Esophagus muscularis mucosa (tissue), 4 donors: Measurements from ENCODE around the gene TMEM40.
"Not testable (repeated sequence)": the region's sequence is repeated elsewhere in the genome, so short reads cannot be mapped to it uniquely, and the experiment has no call there.

Source experiments
- CTCF ChIP-seq, 3 experiments: fragments of 200-600 bp in 2 of 3; fragments of 450-650 bp in 1 of 3; sonication (generic) in 2 of 3; IDR thresholded peaks; one replicate each; pipeline ENCODE4 v1.5.1; 2017 to 2019; ENCODE audit warnings: antibody characterized with exemption in 3 of 3, mild to moderate bottlenecking in 2 of 3, moderate library complexity in 1 of 3
- EP300 ChIP-seq: sonication (generic); formaldehyde crosslinking; IDR thresholded peaks from one replicate; pipeline ENCODE4 v1.6.1; 2017; ENCODE audit warnings: antibody characterized with exemption
- POLR2A ChIP-seq: fragments of 450-650 bp; IDR thresholded peaks from one replicate; pipeline ENCODE4 v1.6.1; 2017; ENCODE audit warnings: antibody characterized with exemption, moderate library complexity, mild to moderate bottlenecking, low read depth
- POLR2AphosphoS5 ChIP-seq, 2 donors: sonication (generic); formaldehyde crosslinking; IDR thresholded peaks; one replicate each; pipeline ENCODE4 v1.6.1; 2017; ENCODE audit warnings: antibody characterized with exemption in 2 of 2

- TF ChIP-seq POLR2A; CTCF (IDR thresholded peaks at IDR 0.05); POLR2AphosphoS5 (IDR thresholded peaks at IDR 0.05); EP300: not testable (repeated sequence)
Measured at GRCh38 chr3:12723362-12723761, 35.7 kb downstream of the TMEM40 start.
